GM23338 (cell line): ENCODE measurements around the gene SMIM35.

Experiments
- CREB1 ChIP-seq: fragments of 250-450 bp; sonication (Bioruptor Pico); IDR thresholded peaks from 2 replicates; pipeline ENCODE4 v1.5.0; 2020; ENCODE audit warnings: low read depth, mild to moderate bottlenecking, moderate library complexity
- EZH2 ChIP-seq: fragments of 200-600 bp; sonication (generic); IDR thresholded peaks from one replicate; pipeline ENCODE4 v1.8.0; 2017; ENCODE audit warnings: antibody characterized with exemption, mild to moderate bottlenecking, low read depth; ENCODE audit not compliant: unreplicated experiment
- EZH2phosphoT487 ChIP-seq: fragments of 200-600 bp; sonication (generic); IDR thresholded peaks from one replicate; pipeline ENCODE4 v1.8.1; 2018; ENCODE audit warnings: antibody characterized with exemption; ENCODE audit not compliant: unreplicated experiment
- JUNB ChIP-seq: IDR thresholded peaks from one replicate; pipeline ENCODE4 v1.6.1; 2016; ENCODE audit warnings: antibody characterized with exemption; ENCODE audit not compliant: unreplicated experiment
- NANOG ChIP-seq: IDR thresholded peaks from 2 replicates; pipeline ENCODE4 v1.6.1; 2016; ENCODE audit warnings: antibody characterized with exemption, borderline replicate concordance
- POLR2AphosphoS5 ChIP-seq: IDR thresholded peaks from 2 replicates; pipeline ENCODE4 v1.6.1; 2016; ENCODE audit warnings: antibody characterized with exemption, low read depth
- STAT1 ChIP-seq: IDR thresholded peaks from one replicate; pipeline ENCODE4 v1.6.1; 2016; ENCODE audit warnings: antibody characterized with exemption; ENCODE audit not compliant: unreplicated experiment
- ZNF114 ChIP-seq: fragments of 250-450 bp; sonication (Bioruptor Pico); IDR thresholded peaks from 2 replicates; pipeline ENCODE4 v1.5.0; 2020; ENCODE audit warnings: mild to moderate bottlenecking, moderate library complexity
- ZNF331 ChIP-seq: fragments of 250-450 bp; sonication (Bioruptor Pico); IDR thresholded peaks from 2 replicates; pipeline ENCODE4 v1.5.0; 2020; ENCODE audit warnings: low read depth, mild to moderate bottlenecking, moderate library complexity
- TF ChIP-seq, protein P1 (sequence below), 2 experiments: fragments of 200-600 bp in 1 of 2; sonication (generic) in 1 of 2; conservative IDR thresholded peaks; 2 replicates each; pipeline versions ENCODE4 v1.5.1 to v1.6.1; 2016 to 2017; ENCODE audit warnings: antibody characterized with exemption in 2 of 2, low read depth in 2 of 2, mild to moderate bottlenecking in 2 of 2, moderate library complexity in 1 of 2
- TF ChIP-seq, protein P2 (sequence below): IDR thresholded peaks from one replicate; pipeline ENCODE4 v1.6.1; 2018; ENCODE audit warnings: antibody characterized with exemption; ENCODE audit not compliant: unreplicated experiment

DNA sequence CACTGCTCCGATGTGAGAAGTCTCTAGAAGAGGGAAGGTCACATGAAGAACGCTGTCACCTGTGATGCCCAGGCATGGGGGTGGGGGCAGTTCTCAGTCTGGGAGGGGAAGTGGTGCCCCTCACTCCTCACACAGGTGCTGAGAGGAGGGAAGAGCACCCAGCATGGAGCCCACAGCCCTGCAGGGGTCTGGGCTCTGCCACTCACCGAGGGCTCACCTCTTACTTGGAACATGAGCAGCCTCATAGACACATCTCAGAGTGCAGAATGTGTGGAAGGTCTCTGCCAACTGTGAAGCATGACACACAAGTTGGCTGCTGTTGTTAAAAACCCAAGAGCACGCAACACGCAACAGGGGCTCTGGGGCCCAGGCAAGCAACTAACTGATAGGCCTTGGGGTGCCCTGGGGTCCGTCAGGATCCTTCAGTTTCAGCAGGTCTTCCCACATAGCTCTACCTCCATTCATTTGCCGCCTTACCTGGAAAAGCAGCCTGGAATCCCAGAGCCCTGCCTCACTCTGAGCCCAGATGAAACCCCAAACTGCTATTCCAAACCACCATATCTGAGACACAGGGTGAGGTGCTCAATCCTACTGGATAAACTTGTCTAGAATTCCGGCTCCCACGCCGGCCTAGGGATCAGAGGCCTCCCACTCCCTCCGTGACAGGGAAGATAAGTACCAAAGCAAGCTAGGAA is 27.4 kb downstream of the SMIM35 start:
- TF ChIP-seq STAT1 (no peak), EZH2 (no peak), POLR2AphosphoS5 (no peak), ZNF114 (no peak), EZH2phosphoT487 (no peak), CREB1 (CRISPR knock-in tag) (no peak), ZNF331 (CRISPR knock-in tag) (no peak), NANOG (no peak), JUNB (no peak)
- TF ChIP-seq, protein P1, sequence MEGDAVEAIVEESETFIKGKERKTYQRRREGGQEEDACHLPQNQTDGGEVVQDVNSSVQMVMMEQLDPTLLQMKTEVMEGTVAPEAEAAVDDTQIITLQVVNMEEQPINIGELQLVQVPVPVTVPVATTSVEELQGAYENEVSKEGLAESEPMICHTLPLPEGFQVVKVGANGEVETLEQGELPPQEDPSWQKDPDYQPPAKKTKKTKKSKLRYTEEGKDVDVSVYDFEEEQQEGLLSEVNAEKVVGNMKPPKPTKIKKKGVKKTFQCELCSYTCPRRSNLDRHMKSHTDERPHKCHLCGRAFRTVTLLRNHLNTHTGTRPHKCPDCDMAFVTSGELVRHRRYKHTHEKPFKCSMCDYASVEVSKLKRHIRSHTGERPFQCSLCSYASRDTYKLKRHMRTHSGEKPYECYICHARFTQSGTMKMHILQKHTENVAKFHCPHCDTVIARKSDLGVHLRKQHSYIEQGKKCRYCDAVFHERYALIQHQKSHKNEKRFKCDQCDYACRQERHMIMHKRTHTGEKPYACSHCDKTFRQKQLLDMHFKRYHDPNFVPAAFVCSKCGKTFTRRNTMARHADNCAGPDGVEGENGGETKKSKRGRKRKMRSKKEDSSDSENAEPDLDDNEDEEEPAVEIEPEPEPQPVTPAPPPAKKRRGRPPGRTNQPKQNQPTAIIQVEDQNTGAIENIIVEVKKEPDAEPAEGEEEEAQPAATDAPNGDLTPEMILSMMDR (conservative IDR thresholded peaks at IDR 0.05; ENCODE audit: low read depth in 2 of 2), result no peak
- TF ChIP-seq, protein P2, sequence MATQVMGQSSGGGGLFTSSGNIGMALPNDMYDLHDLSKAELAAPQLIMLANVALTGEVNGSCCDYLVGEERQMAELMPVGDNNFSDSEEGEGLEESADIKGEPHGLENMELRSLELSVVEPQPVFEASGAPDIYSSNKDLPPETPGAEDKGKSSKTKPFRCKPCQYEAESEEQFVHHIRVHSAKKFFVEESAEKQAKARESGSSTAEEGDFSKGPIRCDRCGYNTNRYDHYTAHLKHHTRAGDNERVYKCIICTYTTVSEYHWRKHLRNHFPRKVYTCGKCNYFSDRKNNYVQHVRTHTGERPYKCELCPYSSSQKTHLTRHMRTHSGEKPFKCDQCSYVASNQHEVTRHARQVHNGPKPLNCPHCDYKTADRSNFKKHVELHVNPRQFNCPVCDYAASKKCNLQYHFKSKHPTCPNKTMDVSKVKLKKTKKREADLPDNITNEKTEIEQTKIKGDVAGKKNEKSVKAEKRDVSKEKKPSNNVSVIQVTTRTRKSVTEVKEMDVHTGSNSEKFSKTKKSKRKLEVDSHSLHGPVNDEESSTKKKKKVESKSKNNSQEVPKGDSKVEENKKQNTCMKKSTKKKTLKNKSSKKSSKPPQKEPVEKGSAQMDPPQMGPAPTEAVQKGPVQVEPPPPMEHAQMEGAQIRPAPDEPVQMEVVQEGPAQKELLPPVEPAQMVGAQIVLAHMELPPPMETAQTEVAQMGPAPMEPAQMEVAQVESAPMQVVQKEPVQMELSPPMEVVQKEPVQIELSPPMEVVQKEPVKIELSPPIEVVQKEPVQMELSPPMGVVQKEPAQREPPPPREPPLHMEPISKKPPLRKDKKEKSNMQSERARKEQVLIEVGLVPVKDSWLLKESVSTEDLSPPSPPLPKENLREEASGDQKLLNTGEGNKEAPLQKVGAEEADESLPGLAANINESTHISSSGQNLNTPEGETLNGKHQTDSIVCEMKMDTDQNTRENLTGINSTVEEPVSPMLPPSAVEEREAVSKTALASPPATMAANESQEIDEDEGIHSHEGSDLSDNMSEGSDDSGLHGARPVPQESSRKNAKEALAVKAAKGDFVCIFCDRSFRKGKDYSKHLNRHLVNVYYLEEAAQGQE, result no peak
